Left lung (tissue), 10 donors: ENCODE data around the gene AKAP11. TPM values are rescaled to one million over a fixed set of nuclear protein-coding genes. Genes with fewer than 3 reads are reported as not detected.

ENCODE experiments used
- ATAC-seq: fragments of 200-7000 bp; cut with Tn5 transposase; one replicate; pipeline ENCODE4 v1.9.1; 2020; ENCODE audit warnings: moderate library complexity
- DNase-seq, 4 donors: peaks; one replicate each; pipeline ENCODE4 v3.0.0-alpha.2; 2013 to 2020
- H3K27ac ChIP-seq, 2 donors: fragments of 200-600 bp; sonication (generic) in 1 of 2; one replicate each; pipeline versions ENCODE4 v1.5.0 to v1.8.0; 2020 to 2021
- H3K27me3 ChIP-seq, 2 donors: fragments of 200-600 bp; sonication (generic) in 1 of 2; one replicate each; pipeline versions ENCODE4 v1.5.0 to v1.8.0; 2020 to 2021
- H3K36me3 ChIP-seq, 2 donors: fragments of 200-600 bp; sonication (generic) in 1 of 2; one replicate each; pipeline versions ENCODE4 v1.5.0 to v1.8.0; 2020 to 2021
- H3K4me1 ChIP-seq, 2 donors: fragments of 200-600 bp; one replicate each; pipeline ENCODE4 v1.8.0; 2021
- H3K4me3 ChIP-seq, 2 donors: fragments of 200-600 bp; sonication (generic) in 1 of 2; one replicate each; pipeline versions ENCODE4 v1.5.0 to v1.8.0; 2020 to 2021; ENCODE audit warnings: mild to moderate bottlenecking in 1 of 2
- H3K9me3 ChIP-seq, 2 donors: fragments of 200-600 bp; sonication (generic) in 1 of 2; one replicate each; pipeline versions ENCODE4 v1.5.0 to v1.8.0; 2020 to 2021
- intact Hi-C, 2 donors: fragments of 100-400 bp; cut with DNase I; formaldehyde crosslinking; loops; one replicate each; pipeline versions ENCODE4 v1.11.2 to v1.14.2; 2022
- polyA plus RNA-seq, 6 donors: library from polyadenylated mRNA; unstranded; fragments of 120-200 nt; gene quantifications; one replicate each; pipeline ENCODE4 v1.2.1, GENCODE V29; 2013; ENCODE audit not compliant: insufficient read length in 6 of 6
- total RNA-seq, 2 donors: library from RNA; stranded (reverse); fragmentation: NEBNext Ultra II Directional; extraction: Animal tissue kit (Norgen Biotek cat#: 25700); gene quantifications; one replicate each; pipeline ENCODE4 v1.2.1, GENCODE V29; 2021
- TF ChIP-seq, protein P1 (sequence below), 2 donors: fragments of 200-600 bp; sonication (generic) in 1 of 2; IDR thresholded peaks; one replicate each; pipeline versions ENCODE4 v1.5.0 to v1.8.0; 2021; ENCODE audit warnings: antibody characterized with exemption in 2 of 2
- donor health status: DM: no; HTN: yes; CAD: no.
- donor health status: DM: no; HTN: no; CAD: no.

Gene AKAP11
- total and polyA plus RNA-seq, 8 donors = 30.3 to 47.1 (median 41.9) TPM

DNA sequence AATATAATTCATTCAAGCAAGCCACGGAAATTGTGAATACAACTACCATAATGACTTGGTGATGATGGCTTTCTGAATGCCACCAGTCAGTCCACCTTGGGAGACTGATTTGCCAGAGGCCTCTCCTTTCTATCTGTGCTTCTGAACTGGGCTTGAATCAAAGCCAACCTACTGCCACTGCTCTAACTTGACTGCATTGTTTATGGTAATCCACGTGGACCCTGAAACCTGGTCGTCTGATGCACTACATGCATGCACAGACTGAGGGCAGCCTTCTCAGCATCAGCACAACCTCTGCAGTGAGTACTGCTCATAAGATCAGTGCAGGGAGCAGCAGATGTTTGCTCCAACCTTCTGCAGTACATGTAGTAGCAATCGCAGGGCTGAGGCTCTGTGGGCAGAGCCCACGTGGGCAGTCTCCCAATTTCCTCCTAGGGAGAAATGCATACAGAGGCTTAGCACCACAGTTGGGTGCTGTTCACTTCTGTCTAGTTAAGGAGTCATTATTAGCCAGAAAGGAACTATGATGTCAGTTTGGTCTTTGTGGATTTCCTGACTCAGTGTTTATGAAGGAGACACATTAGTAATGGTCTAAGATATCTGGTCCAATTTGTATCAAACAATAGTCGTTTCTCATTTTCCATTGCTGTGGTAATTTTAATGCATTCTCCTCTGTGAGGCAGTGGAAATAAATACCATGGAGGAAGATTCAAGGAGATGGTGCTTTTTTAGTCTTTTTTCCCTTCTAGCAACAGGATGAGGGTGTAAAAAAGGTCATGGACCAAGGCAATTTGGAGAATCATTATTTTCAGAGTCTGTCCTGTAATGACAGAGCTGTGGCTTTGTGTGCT lies 82.5 kb downstream of the AKAP11 start:
- TF ChIP-seq, protein P1, sequence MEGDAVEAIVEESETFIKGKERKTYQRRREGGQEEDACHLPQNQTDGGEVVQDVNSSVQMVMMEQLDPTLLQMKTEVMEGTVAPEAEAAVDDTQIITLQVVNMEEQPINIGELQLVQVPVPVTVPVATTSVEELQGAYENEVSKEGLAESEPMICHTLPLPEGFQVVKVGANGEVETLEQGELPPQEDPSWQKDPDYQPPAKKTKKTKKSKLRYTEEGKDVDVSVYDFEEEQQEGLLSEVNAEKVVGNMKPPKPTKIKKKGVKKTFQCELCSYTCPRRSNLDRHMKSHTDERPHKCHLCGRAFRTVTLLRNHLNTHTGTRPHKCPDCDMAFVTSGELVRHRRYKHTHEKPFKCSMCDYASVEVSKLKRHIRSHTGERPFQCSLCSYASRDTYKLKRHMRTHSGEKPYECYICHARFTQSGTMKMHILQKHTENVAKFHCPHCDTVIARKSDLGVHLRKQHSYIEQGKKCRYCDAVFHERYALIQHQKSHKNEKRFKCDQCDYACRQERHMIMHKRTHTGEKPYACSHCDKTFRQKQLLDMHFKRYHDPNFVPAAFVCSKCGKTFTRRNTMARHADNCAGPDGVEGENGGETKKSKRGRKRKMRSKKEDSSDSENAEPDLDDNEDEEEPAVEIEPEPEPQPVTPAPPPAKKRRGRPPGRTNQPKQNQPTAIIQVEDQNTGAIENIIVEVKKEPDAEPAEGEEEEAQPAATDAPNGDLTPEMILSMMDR (IDR thresholded peaks at IDR 0.05) = no peak
- intact Hi-C loops = no loop called here
- no peak for DNase-seq

GRCh38 chr13:42355092-42355485 lies 83.1 kb downstream of the AKAP11 start:
- Histone ChIP-seq H3K36me3 (no peaks in the 10 kb centered on the region), H3K27me3 (no peaks in the 10 kb centered on the region), H3K4me1 (no peaks in the 10 kb centered on the region), H3K27ac (no peak overlapping the region), H3K9me3 (no peaks in the 10 kb centered on the region), H3K4me3 (no peak overlapping the region)
- ATAC-seq = no peak
- intact Hi-C loops = no loop called here
- no peak for DNase-seq
- TF ChIP-seq, protein P1 (IDR thresholded peaks at IDR 0.05) = no peak

More for the DNA sequence above, 82.5 kb downstream of the AKAP11 start:
- Histone ChIP-seq H3K4me1 (no peaks in the 10 kb centered on the region), H3K9me3 (no peaks in the 10 kb centered on the region), H3K36me3 (no peaks in the 10 kb centered on the region), H3K27me3 (no peaks in the 10 kb centered on the region), H3K27ac (no peak overlapping the region), H3K4me3 (no peak overlapping the region)
- ATAC-seq = peak; percentile 72

DNA sequence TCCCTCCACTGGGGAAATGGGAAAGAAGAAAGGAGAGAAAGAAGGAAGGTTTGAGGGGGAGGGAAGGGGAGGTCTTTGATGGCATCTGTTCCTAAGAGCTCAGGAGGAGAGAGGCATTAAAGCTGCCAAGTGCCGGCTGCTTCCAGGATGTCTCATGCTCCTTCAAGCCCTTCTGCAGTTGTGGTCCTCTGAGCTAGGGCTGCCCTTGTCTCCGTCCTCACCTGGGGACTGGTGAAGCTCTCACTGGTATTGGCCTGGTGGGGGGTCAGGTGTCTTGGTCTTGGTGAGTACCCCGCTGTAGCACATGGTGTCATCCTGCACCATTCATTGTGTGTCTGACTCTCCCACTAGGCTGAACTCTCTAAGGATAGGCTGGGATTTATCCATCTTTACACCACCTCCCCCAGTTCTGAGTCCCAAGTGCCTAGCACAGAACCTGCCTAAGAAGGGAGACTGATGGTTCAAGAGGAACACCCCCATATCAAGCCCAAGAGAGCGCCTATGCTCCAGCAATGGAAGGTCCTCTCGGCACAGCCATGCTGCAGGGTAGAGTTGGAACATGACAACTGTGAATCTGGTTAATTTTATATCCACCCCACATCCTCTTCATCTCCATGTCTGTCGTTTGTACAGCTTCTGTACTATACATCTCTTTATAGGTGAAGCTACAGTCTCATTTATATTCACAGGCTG lies 83.7 kb downstream of the AKAP11 start:
- TF ChIP-seq, protein P1 (IDR thresholded peaks at IDR 0.05) = no peak
- H3K9me3 ChIP-seq = no peaks in the 10 kb centered on the region
- no peak overlapping the region for H3K27ac ChIP-seq
- DNase-seq (no peak), ATAC-seq (no peak)
- no peak overlapping the region for H3K4me3 ChIP-seq
- H3K4me1 ChIP-seq = no peaks in the 10 kb centered on the region
- no peaks in the 10 kb centered on the region for H3K36me3 ChIP-seq
- H3K27me3 ChIP-seq = no peaks in the 10 kb centered on the region
- intact Hi-C loops = no loop called here

GRCh38 chr13:42356184-42356575 lies 84.2 kb downstream of the AKAP11 start:
- TF ChIP-seq, protein P1 (IDR thresholded peaks at IDR 0.05) = no peak
- intact Hi-C loops = no loop called here
- H3K27ac ChIP-seq = no peak overlapping the region

DNA sequence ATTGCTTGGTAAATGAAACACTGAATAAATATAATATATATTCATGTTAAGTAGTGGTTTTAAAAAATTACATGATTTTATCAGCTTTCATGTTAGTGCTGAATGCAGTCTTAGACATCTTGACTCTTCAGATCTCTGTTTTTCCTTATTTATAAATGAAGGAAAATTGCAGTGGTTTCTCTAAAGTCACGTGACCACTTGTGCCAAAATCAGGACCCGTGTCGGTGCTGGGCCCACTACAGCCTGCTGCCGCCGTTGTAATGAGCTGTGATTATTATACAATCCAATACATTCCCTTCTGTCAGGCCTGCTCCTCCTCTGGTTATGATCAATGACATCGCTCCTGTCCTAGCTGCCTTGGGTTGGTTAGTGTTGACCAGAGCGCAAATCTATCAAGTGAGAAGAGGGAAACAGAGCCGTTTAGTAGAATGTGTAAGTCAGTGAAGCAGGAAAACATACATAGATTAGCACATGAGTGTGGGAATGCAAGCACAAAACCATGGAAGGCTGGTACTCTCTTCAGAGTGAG lies 88.2 kb downstream of the AKAP11 start:
- Histone ChIP-seq H3K27me3 (no peaks in the 10 kb centered on the region), H3K27ac (no peak overlapping the region), H3K4me1 (no peaks in the 10 kb centered on the region), H3K36me3 (no peaks in the 10 kb centered on the region), H3K4me3 (no peak overlapping the region), H3K9me3 (no peaks in the 10 kb centered on the region)
- ATAC-seq = no peak
- intact Hi-C loops = no loop called here
- TF ChIP-seq, protein P1 (IDR thresholded peaks at IDR 0.05) = no peak
- no peak for DNase-seq

More at GRCh38 chr13:42356184-42356575, 84.2 kb downstream of the AKAP11 start:
- Histone ChIP-seq H3K27me3 (no peaks in the 10 kb centered on the region), H3K4me3 (no peak overlapping the region), H3K9me3 (no peaks in the 10 kb centered on the region), H3K36me3 (no peaks in the 10 kb centered on the region), H3K4me1 (no peaks in the 10 kb centered on the region)
- ATAC-seq (no peak), DNase-seq (no peak)
